Fibroblast of lung (primary cell): ENCODE measurements around the gene WDR11.

ENCODE experiments used
- EZH2 ChIP-seq: IDR thresholded peaks from 2 replicates; pipeline ENCODE4 v1.5.1; 2012; ENCODE audit warnings: low read length, control low read depth, mild to moderate bottlenecking; ENCODE audit errors: missing control alignments
- TF ChIP-seq, protein P1 (sequence below), 2 donors: IDR thresholded peaks in 1 of 2; conservative IDR thresholded peaks in 1 of 2; 1 replicate in 1 of 2; 2 replicates in 1 of 2; pipeline ENCODE4 v1.5.1; 2011 to 2012; ENCODE audit warnings: low read length in 2 of 2, control low read depth in 1 of 2, inconsistent platforms in 1 of 2, low read depth in 1 of 2, mild to moderate bottlenecking in 1 of 2

DNA sequence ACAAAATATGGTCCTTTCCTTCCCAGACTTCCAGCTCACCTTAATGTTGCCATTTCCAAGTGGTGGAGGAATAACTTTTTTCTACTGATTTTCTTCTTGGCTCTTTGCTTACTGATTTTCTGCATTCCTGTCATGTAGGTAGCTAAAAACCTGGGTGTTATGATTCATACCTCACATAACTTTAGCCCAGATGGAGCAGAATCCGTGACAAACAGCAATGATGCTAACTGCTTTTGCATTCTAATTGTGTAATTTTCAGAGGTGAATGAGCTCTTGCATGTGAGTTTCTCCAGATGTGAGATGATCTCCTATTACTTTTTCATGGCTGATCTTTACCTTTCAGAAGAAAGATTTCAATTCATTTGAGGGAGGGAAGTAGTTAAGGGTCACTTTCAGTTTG lies 43.4 kb downstream of the WDR11 start:
- TF ChIP-seq, protein P1, sequence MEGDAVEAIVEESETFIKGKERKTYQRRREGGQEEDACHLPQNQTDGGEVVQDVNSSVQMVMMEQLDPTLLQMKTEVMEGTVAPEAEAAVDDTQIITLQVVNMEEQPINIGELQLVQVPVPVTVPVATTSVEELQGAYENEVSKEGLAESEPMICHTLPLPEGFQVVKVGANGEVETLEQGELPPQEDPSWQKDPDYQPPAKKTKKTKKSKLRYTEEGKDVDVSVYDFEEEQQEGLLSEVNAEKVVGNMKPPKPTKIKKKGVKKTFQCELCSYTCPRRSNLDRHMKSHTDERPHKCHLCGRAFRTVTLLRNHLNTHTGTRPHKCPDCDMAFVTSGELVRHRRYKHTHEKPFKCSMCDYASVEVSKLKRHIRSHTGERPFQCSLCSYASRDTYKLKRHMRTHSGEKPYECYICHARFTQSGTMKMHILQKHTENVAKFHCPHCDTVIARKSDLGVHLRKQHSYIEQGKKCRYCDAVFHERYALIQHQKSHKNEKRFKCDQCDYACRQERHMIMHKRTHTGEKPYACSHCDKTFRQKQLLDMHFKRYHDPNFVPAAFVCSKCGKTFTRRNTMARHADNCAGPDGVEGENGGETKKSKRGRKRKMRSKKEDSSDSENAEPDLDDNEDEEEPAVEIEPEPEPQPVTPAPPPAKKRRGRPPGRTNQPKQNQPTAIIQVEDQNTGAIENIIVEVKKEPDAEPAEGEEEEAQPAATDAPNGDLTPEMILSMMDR (conservative IDR thresholded peaks at IDR 0.05 in 1 of 2, IDR thresholded peaks at IDR 0.05 in 1 of 2; ENCODE audit: low read depth in 1 of 2, low read length in 2 of 2) = no peak
- TF ChIP-seq EZH2 = no peak
